ENCODE data around the gene ARHGAP1. TPM values are rescaled to one million over a fixed set of nuclear protein-coding genes. Genes with fewer than 3 reads are reported as not detected.
"Not testable (repeated sequence)": the region's sequence is repeated elsewhere in the genome, so short reads cannot be mapped to it uniquely, and the experiment has no call there.

The ARHGAP1 gene
- total RNA-seq, 1 donor from 2014 or later: 8.1 TPM

GRCh38 chr11:46672381-46672839 is 28.0 kb downstream of the ARHGAP1 start:
- Mint-ChIP-seq H3K9me3 (no peaks in the 10 kb centered on the region), H3K27me3 (ENCODE audit: insufficient read depth, low read depth) (peaks cover 2% of the 10 kb centered on the region), H3K27ac (no peak overlapping the region), H3K4me1 (peaks cover 7% of the 10 kb centered on the region), H3K4me3 (no peak overlapping the region), H3K36me3 (peaks cover 22% of the 10 kb centered on the region)
- no peak overlapping the region for H3K27ac ChIP-seq
- H3K4me3 ChIP-seq: no peak overlapping the region
- no peak overlapping the region for H2AFZ ChIP-seq (replicated peaks)
- no peak overlapping the region for H3K9ac ChIP-seq
- TF ChIP-seq EZH2 (IDR thresholded peaks at IDR 0.05) (no peak), CTCF (IDR thresholded peaks at IDR 0.05) (no peak), EZH2phosphoT487 (IDR thresholded peaks at IDR 0.05) (no peak)
- no peaks in the 10 kb centered on the region for H3K9me3 ChIP-seq (ENCODE audit: low read depth)
- no peaks in the 10 kb centered on the region for H3K79me2 ChIP-seq (ENCODE audit: low read depth)
- no peaks in the 10 kb centered on the region for H3K36me3 ChIP-seq
- H3K27me3 ChIP-seq: no peaks in the 10 kb centered on the region
- peaks cover 8% of the 10 kb centered on the region for H3F3A ChIP-seq (ENCODE audit: low read depth)
- DNase-seq (ENCODE audit: low spot score): no peak
- H4K20me1 ChIP-seq (ENCODE audit: low read depth): no peaks in the 10 kb centered on the region
- H3K4me1 ChIP-seq: peaks cover 8% of the 10 kb centered on the region
- no peak overlapping the region for H3K4me2 ChIP-seq

- no peak overlapping the region for H3K27ac Mint-ChIP-seq
- H3K27me3 Mint-ChIP-seq (ENCODE audit: insufficient read depth, low read depth): peaks cover 2% of the 10 kb centered on the region
Measured at GRCh38 chr11:46671958-46672315, 28.5 kb downstream of the ARHGAP1 start.

GRCh38 chr11:46670521-46670920 is 29.9 kb downstream of the ARHGAP1 start:
- H3K9me3 Mint-ChIP-seq; H3K79me2 ChIP-seq (ENCODE audit: low read depth); H3K4me3 Mint-ChIP-seq; H3K27ac Mint-ChIP-seq; H2AFZ ChIP-seq (replicated peaks); DNase-seq (ENCODE audit: low spot score); H3K9me3 ChIP-seq (ENCODE audit: low read depth); H3K4me2 ChIP-seq; H3K9ac ChIP-seq; H3K27ac ChIP-seq; H3F3A ChIP-seq (ENCODE audit: low read depth); H3K36me3 ChIP-seq; H3K27me3 Mint-ChIP-seq (ENCODE audit: insufficient read depth, low read depth); H3K4me1 ChIP-seq; H3K4me3 ChIP-seq; H4K20me1 ChIP-seq (ENCODE audit: low read depth); H3K27me3 ChIP-seq: not testable (repeated sequence)
- H3K36me3 Mint-ChIP-seq: peaks cover 29% of the 10 kb centered on the region
- H3K4me1 Mint-ChIP-seq: peaks cover 10% of the 10 kb centered on the region

More at GRCh38 chr11:46671958-46672315, 28.5 kb downstream of the ARHGAP1 start:
- H3K4me1 Mint-ChIP-seq: peaks cover 7% of the 10 kb centered on the region
- H3K9me3 ChIP-seq (ENCODE audit: low read depth): no peaks in the 10 kb centered on the region
- H3K27ac ChIP-seq: no peak overlapping the region
- H3K9ac ChIP-seq: no peak overlapping the region
- H3K36me3 ChIP-seq: no peaks in the 10 kb centered on the region
- H3K36me3 Mint-ChIP-seq: peaks cover 20% of the 10 kb centered on the region
- no peak for TF ChIP-seq EZH2phosphoT487 (IDR thresholded peaks at IDR 0.05)
- no peak for TF ChIP-seq CTCF (IDR thresholded peaks at IDR 0.05)
- TF ChIP-seq EZH2 (IDR thresholded peaks at IDR 0.05): no peak
- no peak overlapping the region for H3K4me3 ChIP-seq
- H3F3A ChIP-seq (ENCODE audit: low read depth): peaks cover 8% of the 10 kb centered on the region
- H3K4me1 ChIP-seq: peaks cover 8% of the 10 kb centered on the region
- no peak for DNase-seq (ENCODE audit: low spot score)
- H3K4me3 Mint-ChIP-seq: no peak overlapping the region
- no peak overlapping the region for H2AFZ ChIP-seq (replicated peaks)
- no peaks in the 10 kb centered on the region for H4K20me1 ChIP-seq (ENCODE audit: low read depth)
- H3K27me3 ChIP-seq: no peaks in the 10 kb centered on the region
- no peaks in the 10 kb centered on the region for H3K9me3 Mint-ChIP-seq
- H3K79me2 ChIP-seq (ENCODE audit: low read depth): no peaks in the 10 kb centered on the region
- H3K4me2 ChIP-seq: no peak overlapping the region

GRCh38 chr11:46669711-46670139 is 30.7 kb downstream of the ARHGAP1 start:
- Histone ChIP-seq H3K9me3 (ENCODE audit: low read depth) (no peaks in the 10 kb centered on the region), H3K4me2 (no peak overlapping the region), H3K36me3 (no peaks in the 10 kb centered on the region), H3K27ac (no peak overlapping the region), H3F3A (ENCODE audit: low read depth) (no peaks in the 10 kb centered on the region), H3K27me3 (no peaks in the 10 kb centered on the region), H4K20me1 (ENCODE audit: low read depth) (no peaks in the 10 kb centered on the region), H2AFZ (replicated peaks) (no peak overlapping the region), H3K9ac (no peak overlapping the region), H3K4me3 (no peak overlapping the region), H3K79me2 (ENCODE audit: low read depth) (no peaks in the 10 kb centered on the region), H3K4me1 (peaks cover 4% of the 10 kb centered on the region)
- peaks cover 31% of the 10 kb centered on the region for H3K36me3 Mint-ChIP-seq
- DNase-seq (ENCODE audit: low spot score): peak; percentile 18
- TF ChIP-seq CTCF (IDR thresholded peaks at IDR 0.05) (peak; percentile 47), EZH2 (IDR thresholded peaks at IDR 0.05) (no peak)
- no peak overlapping the region for H3K4me3 Mint-ChIP-seq
- no peaks in the 10 kb centered on the region for H3K9me3 Mint-ChIP-seq
- H3K4me1 Mint-ChIP-seq: peaks cover 8% of the 10 kb centered on the region
- H3K27ac Mint-ChIP-seq: no peak overlapping the region
- H3K27me3 Mint-ChIP-seq (ENCODE audit: insufficient read depth, low read depth): peaks cover 2% of the 10 kb centered on the region

All from neural progenitor cell (in vitro differentiated cells).